Prostate gland (tissue), 2 donors: ENCODE data around the gene PGP. TPM values are rescaled to one million over a fixed set of nuclear protein-coding genes. Genes with fewer than 3 reads are reported as not detected.
"Not testable (repeated sequence)": the region's sequence is repeated elsewhere in the genome, so short reads cannot be mapped to it uniquely, and the experiment has no call there.

ENCODE experiments used
- DNase-seq: peaks from one replicate; pipeline ENCODE4 v3.0.0-alpha.2; 2019; ENCODE audit warnings: low spot score
- H3K27ac ChIP-seq, 2 donors: fragments of 200-600 bp; sonication (generic); 2 replicates each; pipeline ENCODE4 v1.5.1; 2017 to 2019
- H3K27me3 ChIP-seq: fragments of 200-600 bp; sonication (generic); replicated peaks from 2 replicates; pipeline ENCODE4 v1.5.1; 2019; ENCODE audit not compliant: insufficient read depth
- H3K36me3 ChIP-seq, 2 donors: fragments of 200-600 bp; sonication (generic); 1 replicate in 1 of 2; 2 replicates in 1 of 2; pipeline versions ENCODE4 v1.5.1 to v1.8.1; 2017 to 2019
- H3K4me1 ChIP-seq: fragments of 200-600 bp; sonication (generic); replicated peaks from 2 replicates; pipeline ENCODE4 v1.5.1; 2019
- H3K4me3 ChIP-seq, 2 donors: fragments of 200-600 bp; sonication (generic); 2 replicates each; pipeline ENCODE4 v1.5.1; 2017 to 2019
- H3K9me3 ChIP-seq: fragments of 200-600 bp; sonication (generic); 2 replicates; pipeline ENCODE4 v1.5.1; 2017
- CTCF ChIP-seq, 4 experiments: fragments of 200-600 bp in 2 of 4; fragments of 450-650 bp in 2 of 4; sonication (generic) in 2 of 4; IDR thresholded peaks; 1 replicate in 3 of 4; 2 replicates in 1 of 4; pipeline ENCODE4 v1.5.1; 2016 to 2019; ENCODE audit warnings: antibody characterized with exemption in 4 of 4, mild to moderate bottlenecking in 2 of 4, moderate library complexity in 2 of 4
- POLR2A ChIP-seq: fragments of 450-650 bp; IDR thresholded peaks from one replicate; pipeline ENCODE4 v1.6.1; 2016; ENCODE audit warnings: antibody characterized with exemption, mild to moderate bottlenecking
- POLR2AphosphoS5 ChIP-seq: sonication (generic); formaldehyde crosslinking; IDR thresholded peaks from one replicate; pipeline ENCODE4 v1.6.1; 2017; ENCODE audit warnings: antibody characterized with exemption
- WGBS: methylation state at CpG from one replicate; pipeline ENCODE4 v1.1.5; 2018; 5-methylcytosine and 5-hydroxymethylcytosine counted together
- intact Hi-C: fragments of 100-400 bp; cut with DNase I; formaldehyde crosslinking; loops from one replicate; pipeline ENCODE4 v1.14.2; 2022
- total RNA-seq, 2 donors: library from RNA; depleted of rRNA; stranded (reverse); fragments of >200 nt; gene quantifications; one replicate each; pipeline ENCODE4 v1.1.0, GENCODE V29; 2016

The PGP gene
- total RNA-seq, 2 donors from 2014 or later, result 12.7 to 23.7 TPM

GRCh38 chr16:2204416-2205103 lies 10.1 kb downstream of the PGP start:
- Histone ChIP-seq H3K4me1 (peaks cover 6% of the 10 kb centered on the region), H3K36me3 (peaks cover 0 to 16% of the 10 kb centered on the region in 2 donors), H3K9me3 (no peaks in the 10 kb centered on the region), H3K27ac (peak overlapping the region; percentile 97), H3K4me3 (peak overlapping the region; percentile 78 to 83), H3K27me3 (no peaks in the 10 kb centered on the region)
- no peak for DNase-seq
- WGBS, result 83% methylated on average over 13 of the region's 13 CpGs
- TF ChIP-seq POLR2A (no peak), POLR2AphosphoS5 (no peak), CTCF (IDR thresholded peaks at IDR 0.05) (no peak)
- intact Hi-C loops, result loop anchor here (10.0 kb wide), 1 partner anchor 50 kb away; the partner anchor contains the start of gene ECI1

GRCh38 chr16:2203119-2203688 lies 11.4 kb downstream of the PGP start:
- WGBS, result 95% methylated on average over 8 of the region's 8 CpGs
- not testable (repeated sequence) for H3K9me3 ChIP-seq, H3K27ac ChIP-seq, H3K27me3 ChIP-seq, H3K4me3 ChIP-seq, H3K4me1 ChIP-seq, H3K36me3 ChIP-seq, DNase-seq
- intact Hi-C loops, result loop anchor here (10.0 kb wide), 1 partner anchor 52 kb away; the partner anchor contains the start of gene ECI1

GRCh38 chr16:2200313-2200712 lies 14.3 kb downstream of the PGP start:
- no peak for DNase-seq
- H3K27ac ChIP-seq, result no peak overlapping the region
- no peaks in the 10 kb centered on the region for H3K27me3 ChIP-seq
- intact Hi-C loops, result loop anchor here (10.0 kb wide), 1 partner anchor 54 kb away; the partner anchor contains the start of gene ECI1
- H3K36me3 ChIP-seq, result no peaks in the 10 kb centered on the region
- H3K4me1 ChIP-seq, result no peaks in the 10 kb centered on the region
- 93% methylated on average over 6 of the region's 6 CpGs for WGBS
- H3K4me3 ChIP-seq, result no peak overlapping the region
- H3K9me3 ChIP-seq, result no peaks in the 10 kb centered on the region
- no peak for TF ChIP-seq POLR2AphosphoS5
- no peak for TF ChIP-seq POLR2A
- TF ChIP-seq CTCF (IDR thresholded peaks at IDR 0.05), result no peak

GRCh38 chr16:2199621-2200139 lies 15.0 kb downstream of the PGP start:
- Histone ChIP-seq H3K27me3 (no peaks in the 10 kb centered on the region), H3K27ac (no peak overlapping the region), H3K9me3 (no peaks in the 10 kb centered on the region), H3K4me3 (no peak overlapping the region), H3K4me1 (no peaks in the 10 kb centered on the region), H3K36me3 (no peaks in the 10 kb centered on the region)
- intact Hi-C loops, result loop anchor here (10.0 kb wide), 1 partner anchor 55 kb away; the partner anchor contains the start of gene ECI1
- WGBS, result 57% methylated on average over 14 of the region's 14 CpGs
- no peak for DNase-seq
- TF ChIP-seq CTCF (IDR thresholded peaks at IDR 0.05), result no peak
- no peak for TF ChIP-seq POLR2AphosphoS5
- no peak for TF ChIP-seq POLR2A

- no peak for TF ChIP-seq CTCF (IDR thresholded peaks at IDR 0.05)
- no peak for TF ChIP-seq POLR2A
- TF ChIP-seq POLR2AphosphoS5, result no peak
- H3K36me3 ChIP-seq, result no peaks in the 10 kb centered on the region
- no peaks in the 10 kb centered on the region for H3K9me3 ChIP-seq
- H3K27me3 ChIP-seq, result no peaks in the 10 kb centered on the region
- 82% methylated on average over 5 of the region's 5 CpGs for WGBS
- DNase-seq, result no peak
- no peak overlapping the region for H3K27ac ChIP-seq
- no peaks in the 10 kb centered on the region for H3K4me1 ChIP-seq
- H3K4me3 ChIP-seq, result no peak overlapping the region
- intact Hi-C loops, result no loop called here
Observed at GRCh38 chr16:2199095-2199494, 15.5 kb downstream of the PGP start.
